ENCODE data around the gene KNDC1.

Gene KNDC1

GRCh38 chr10:133211959-133212852, 52.2 kb downstream of the KNDC1 start:
- Histone ChIP-seq H3K4me3 (ENCODE audit: low read depth, low read length) (no peak overlapping the region), H3K27ac (ENCODE audit: low read depth, low read length) (no peak overlapping the region), H3K27me3 (ENCODE audit: control insufficient read depth, insufficient read depth, low read length) (no peaks in the 10 kb centered on the region), H3K36me3 (ENCODE audit: control insufficient read depth, insufficient read depth, low read length) (0 out of 2 replicates have a peak, but pooled peaks cover 5% of the 10 kb centered on the region), H3K4me1 (ENCODE audit: control insufficient read depth, insufficient read depth, low read length) (no peaks in the 10 kb centered on the region), H3K9ac (ENCODE audit: low read length) (no peak overlapping the region), H3K9me3 (ENCODE audit: control insufficient read depth, insufficient read depth, low read depth, low read length) (no peaks in the 10 kb centered on the region)

DNA sequence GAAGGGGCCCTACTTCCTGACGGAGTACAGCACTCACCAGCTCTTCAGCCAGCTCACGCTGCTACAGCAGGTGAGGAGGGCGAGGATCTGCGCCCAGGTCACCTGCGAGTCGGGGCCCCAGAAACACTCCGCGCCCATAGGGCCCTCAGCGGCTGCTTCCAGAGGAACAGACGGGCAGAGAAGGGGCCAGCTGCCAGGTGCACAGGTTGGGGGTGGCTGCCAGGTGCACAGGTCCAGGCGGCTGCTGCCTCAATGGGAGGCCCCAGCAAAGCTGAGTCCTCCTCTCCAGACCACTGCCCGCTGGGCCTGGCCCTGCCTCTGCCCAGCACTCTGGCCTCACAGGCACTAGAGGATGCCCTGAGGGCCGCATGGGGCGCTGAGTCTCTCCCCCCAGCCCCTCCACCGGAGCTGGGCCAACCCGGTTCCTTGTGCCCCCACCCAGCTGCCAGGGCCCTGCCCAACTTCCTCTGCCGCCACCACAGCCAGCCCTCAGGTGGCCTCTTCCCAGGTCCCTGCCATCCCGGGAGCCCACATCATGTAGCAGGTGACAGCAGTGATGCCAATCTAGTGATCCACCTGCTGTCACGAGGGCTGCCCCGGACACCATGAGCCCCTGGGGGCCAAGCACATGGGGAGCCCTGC, 53.0 kb downstream of the KNDC1 start:
- Histone ChIP-seq H3K4me3 (ENCODE audit: low read depth, low read length) (no peak overlapping the region), H3K27ac (ENCODE audit: low read depth, low read length) (no peak overlapping the region), H3K36me3 (ENCODE audit: control insufficient read depth, insufficient read depth, low read length) (0 out of 2 replicates have a peak, but pooled peaks cover 5% of the 10 kb centered on the region), H3K4me1 (ENCODE audit: control insufficient read depth, insufficient read depth, low read length) (no peaks in the 10 kb centered on the region), H3K27me3 (ENCODE audit: control insufficient read depth, insufficient read depth, low read length) (no peaks in the 10 kb centered on the region), H3K9me3 (ENCODE audit: control insufficient read depth, insufficient read depth, low read depth, low read length) (no peaks in the 10 kb centered on the region), H3K9ac (ENCODE audit: low read length) (no peak overlapping the region)

GRCh38 chr10:133213641-133214467, 53.8 kb downstream of the KNDC1 start:
- H3K4me3 ChIP-seq (ENCODE audit: low read depth, low read length): no peak overlapping the region
- 0 out of 2 replicates have a peak, but pooled peaks cover 5% of the 10 kb centered on the region for H3K36me3 ChIP-seq (ENCODE audit: control insufficient read depth, insufficient read depth, low read length)
- H3K27me3 ChIP-seq (ENCODE audit: control insufficient read depth, insufficient read depth, low read length): no peaks in the 10 kb centered on the region
- peaks cover 1% of the 10 kb centered on the region; the same call in 1 of the 2 replicates for H3K4me1 ChIP-seq (ENCODE audit: control insufficient read depth, insufficient read depth, low read length)
- no peaks in the 10 kb centered on the region for H3K9me3 ChIP-seq (ENCODE audit: control insufficient read depth, insufficient read depth, low read depth, low read length)
- no peak overlapping the region for H3K9ac ChIP-seq (ENCODE audit: low read length)
- no peak overlapping the region for H3K27ac ChIP-seq (ENCODE audit: low read depth, low read length)

DNA sequence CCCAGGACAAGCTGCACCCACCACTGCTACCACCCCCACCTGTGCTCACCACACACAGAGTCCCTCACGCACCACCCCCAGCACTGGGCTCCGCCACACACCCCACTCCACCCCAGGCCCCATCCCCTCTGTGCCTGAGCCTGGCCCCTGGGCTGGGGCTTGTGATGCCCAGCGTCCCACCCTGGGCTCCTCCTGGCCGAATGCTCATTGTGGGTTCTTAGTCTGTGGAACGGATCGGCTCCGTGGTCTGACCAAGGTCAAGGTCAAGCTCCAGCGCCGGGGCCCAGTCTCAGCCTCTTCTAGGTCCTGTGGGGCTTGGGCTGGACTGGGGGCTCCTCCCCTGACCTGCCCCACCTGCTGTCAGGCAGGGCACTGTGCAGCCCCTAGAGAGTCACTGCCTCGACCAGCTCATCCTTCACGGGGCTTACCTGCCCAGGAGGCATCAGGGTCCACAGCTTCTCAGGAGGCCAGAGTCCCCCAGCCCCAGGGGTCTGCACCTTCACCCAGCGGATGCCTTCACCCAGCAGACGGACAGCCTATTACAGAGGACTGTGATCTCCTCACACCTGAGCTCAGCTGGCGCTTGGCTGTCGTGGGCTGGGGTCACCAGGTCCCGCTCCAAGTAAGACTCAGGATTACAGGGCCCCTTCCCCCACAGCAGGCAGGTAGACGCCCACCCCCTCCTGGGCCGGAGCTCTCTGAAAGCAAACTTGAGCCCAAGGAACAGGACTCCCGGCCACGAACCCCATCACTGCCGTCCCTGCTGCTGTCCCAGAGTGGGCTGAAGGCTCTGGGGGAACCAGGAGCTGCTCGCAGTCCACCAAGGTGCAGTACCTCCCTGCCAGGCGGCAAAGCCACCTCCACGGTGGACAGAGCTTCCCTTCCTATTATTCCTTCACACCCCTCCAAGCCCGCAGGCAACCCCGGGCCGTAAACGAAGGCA, 54.7 kb downstream of the KNDC1 start:
- H3K4me3 ChIP-seq (ENCODE audit: low read depth, low read length): no peak overlapping the region
- H3K27ac ChIP-seq (ENCODE audit: low read depth, low read length): no peak overlapping the region
- no peak overlapping the region for H3K9ac ChIP-seq (ENCODE audit: low read length)
- H3K9me3 ChIP-seq (ENCODE audit: control insufficient read depth, insufficient read depth, low read depth, low read length): no peaks in the 10 kb centered on the region
- peaks cover 9% of the 10 kb centered on the region; the same call in 1 of the 2 replicates for H3K4me1 ChIP-seq (ENCODE audit: control insufficient read depth, insufficient read depth, low read length)
- no peaks in the 10 kb centered on the region for H3K27me3 ChIP-seq (ENCODE audit: control insufficient read depth, insufficient read depth, low read length)
- H3K36me3 ChIP-seq (ENCODE audit: control insufficient read depth, insufficient read depth, low read length): 0 out of 2 replicates have a peak, but pooled peaks cover 5% of the 10 kb centered on the region

GRCh38 chr10:133215586-133215985, 55.6 kb downstream of the KNDC1 start:
- 0 out of 2 replicates have a peak, but pooled peaks cover 5% of the 10 kb centered on the region for H3K36me3 ChIP-seq (ENCODE audit: control insufficient read depth, insufficient read depth, low read length)
- no peaks in the 10 kb centered on the region for H3K9me3 ChIP-seq (ENCODE audit: control insufficient read depth, insufficient read depth, low read depth, low read length)
- H3K4me3 ChIP-seq (ENCODE audit: low read depth, low read length): no peak overlapping the region
- H3K27me3 ChIP-seq (ENCODE audit: control insufficient read depth, insufficient read depth, low read length): no peaks in the 10 kb centered on the region
- peaks cover 9% of the 10 kb centered on the region; the same call in 1 of the 2 replicates for H3K4me1 ChIP-seq (ENCODE audit: control insufficient read depth, insufficient read depth, low read length)
- no peak overlapping the region for H3K9ac ChIP-seq (ENCODE audit: low read length)
- no peak overlapping the region for H3K27ac ChIP-seq (ENCODE audit: low read depth, low read length)

GRCh38 chr10:133216776-133217175, 56.8 kb downstream of the KNDC1 start:
- Histone ChIP-seq H3K4me3 (ENCODE audit: low read depth, low read length) (no peak overlapping the region), H3K27me3 (ENCODE audit: control insufficient read depth, insufficient read depth, low read length) (peaks cover 5% of the 10 kb centered on the region; the same call in 1 of the 2 replicates), H3K36me3 (ENCODE audit: control insufficient read depth, insufficient read depth, low read length) (0 out of 2 replicates have a peak, but pooled peaks cover 4% of the 10 kb centered on the region), H3K9ac (ENCODE audit: low read length) (no peak overlapping the region), H3K27ac (ENCODE audit: low read depth, low read length) (no peak overlapping the region), H3K9me3 (ENCODE audit: control insufficient read depth, insufficient read depth, low read depth, low read length) (no peaks in the 10 kb centered on the region), H3K4me1 (ENCODE audit: control insufficient read depth, insufficient read depth, low read length) (peaks cover 9% of the 10 kb centered on the region; the same call in 1 of the 2 replicates)

DNA sequence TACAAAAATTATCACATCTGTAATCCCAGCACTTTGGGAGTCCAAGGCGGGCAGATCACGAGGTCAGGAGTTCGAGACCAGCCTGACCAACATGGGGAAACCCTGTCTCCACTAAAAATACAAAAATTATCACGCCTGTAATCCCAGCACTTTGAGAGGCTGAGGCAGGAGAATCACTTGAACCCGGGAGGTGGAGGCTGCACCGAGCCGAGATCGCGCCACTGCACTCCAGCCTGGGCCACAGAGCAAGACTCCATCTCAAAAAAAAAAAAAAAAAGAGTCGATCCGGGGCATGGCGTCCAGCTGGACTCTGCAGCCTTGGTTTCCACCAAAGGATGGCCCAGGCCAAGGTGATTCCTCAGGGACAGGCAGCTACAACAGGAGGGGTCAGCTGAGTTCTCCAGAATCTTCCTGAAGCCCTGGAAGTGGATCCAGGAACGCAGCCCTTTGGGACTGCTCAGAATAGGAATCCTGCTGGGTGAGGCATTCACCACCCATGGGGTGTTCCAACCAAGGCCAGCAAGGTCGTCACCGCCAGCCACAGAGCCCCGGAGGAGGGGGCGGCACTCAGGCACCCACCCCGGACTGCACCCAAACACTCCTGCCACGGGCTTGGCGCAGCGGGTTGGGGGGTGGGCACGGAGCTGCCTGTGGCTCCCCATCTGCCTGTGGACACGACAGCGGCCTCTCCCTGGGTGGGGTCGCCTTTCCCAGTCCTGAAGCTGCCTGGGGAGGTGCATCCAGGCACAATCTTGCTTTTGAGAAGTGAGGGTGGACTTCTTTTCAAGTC, 58.0 kb downstream of the KNDC1 start:
- Histone ChIP-seq H3K4me3 (ENCODE audit: low read depth, low read length) (no peak overlapping the region), H3K27ac (ENCODE audit: low read depth, low read length) (no peak overlapping the region), H3K36me3 (ENCODE audit: control insufficient read depth, insufficient read depth, low read length) (no peaks in the 10 kb centered on the region), H3K9me3 (ENCODE audit: control insufficient read depth, insufficient read depth, low read depth, low read length) (no peaks in the 10 kb centered on the region), H3K27me3 (ENCODE audit: control insufficient read depth, insufficient read depth, low read length) (peaks cover 5% of the 10 kb centered on the region; the same call in 1 of the 2 replicates), H3K4me1 (ENCODE audit: control insufficient read depth, insufficient read depth, low read length) (peaks cover 9% of the 10 kb centered on the region; the same call in 1 of the 2 replicates), H3K9ac (ENCODE audit: low read length) (no peak overlapping the region)

- Histone ChIP-seq H3K27ac (ENCODE audit: low read depth, low read length) (no peak overlapping the region), H3K9me3 (ENCODE audit: control insufficient read depth, insufficient read depth, low read depth, low read length) (no peaks in the 10 kb centered on the region), H3K9ac (ENCODE audit: low read length) (no peak overlapping the region), H3K27me3 (ENCODE audit: control insufficient read depth, insufficient read depth, low read length) (peaks cover 5% of the 10 kb centered on the region; the same call in 1 of the 2 replicates), H3K4me1 (ENCODE audit: control insufficient read depth, insufficient read depth, low read length) (peaks cover 9% of the 10 kb centered on the region; the same call in 1 of the 2 replicates), H3K36me3 (ENCODE audit: control insufficient read depth, insufficient read depth, low read length) (no peaks in the 10 kb centered on the region), H3K4me3 (ENCODE audit: low read depth, low read length) (no peak overlapping the region)
These were observed 58.9 kb downstream of the KNDC1 start for GRCh38 chr10:133218891-133219290.

DNA sequence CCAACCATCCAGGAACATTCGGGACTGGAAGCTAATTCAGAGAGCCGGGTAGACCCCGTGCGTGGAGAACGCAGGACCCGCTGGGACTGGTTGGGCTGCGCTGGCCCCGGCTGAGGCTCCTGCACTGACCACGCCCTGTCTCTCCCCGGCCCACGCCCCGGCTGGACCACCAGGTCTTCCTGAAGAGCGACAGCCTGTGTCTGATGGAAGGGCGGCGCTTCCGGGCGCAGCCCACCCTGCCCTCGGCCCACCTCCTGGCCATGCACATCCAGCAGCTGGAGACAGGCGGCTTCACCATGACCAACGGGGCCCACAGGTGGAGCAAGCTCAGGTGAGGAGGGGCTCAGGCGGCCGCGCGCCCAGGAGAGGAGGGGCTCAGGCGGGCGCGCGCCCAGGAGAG, 59.8 kb downstream of the KNDC1 start:
- Histone ChIP-seq H3K4me3 (ENCODE audit: low read depth, low read length) (peak overlapping the region; percentile 43), H3K36me3 (ENCODE audit: control insufficient read depth, insufficient read depth, low read length) (no peaks in the 10 kb centered on the region), H3K27me3 (ENCODE audit: control insufficient read depth, insufficient read depth, low read length) (peaks cover 5% of the 10 kb centered on the region; the same call in 1 of the 2 replicates), H3K9ac (ENCODE audit: low read length) (no peak overlapping the region), H3K27ac (ENCODE audit: low read depth, low read length) (no peak overlapping the region), H3K4me1 (ENCODE audit: control insufficient read depth, insufficient read depth, low read length) (peaks cover 15% of the 10 kb centered on the region; the same call in 1 of the 2 replicates), H3K9me3 (ENCODE audit: control insufficient read depth, insufficient read depth, low read depth, low read length) (no peaks in the 10 kb centered on the region)

Data from HUES6 (cell line).